H1 (cell line): ENCODE measurements around the gene DDHD1. TPM values are rescaled to one million over a fixed set of nuclear protein-coding genes. Genes with fewer than 3 reads are reported as not detected.

Experiments used
- CTCF ChIA-PET: fragments of 300-600 bp; sonication (Branson Sonifier 250); formaldehyde crosslinking; loops from one replicate; lab custom pipeline; 2021; ENCODE audit not compliant: partially characterized antibody; lab: Charles Lee
- POLR2A ChIA-PET: fragments of 300-600 bp; sonication (Branson Sonifier 250); formaldehyde crosslinking; loops from one replicate; lab custom pipeline; 2021; ENCODE audit warnings: inconsistent platforms; ENCODE audit not compliant: partially characterized antibody; lab: Charles Lee
- DNase-seq, 2 experiments: peaks; one replicate each; pipeline versions ENCODE4 v3.0.0 to v3.0.0-alpha.2; 2010 to 2022; ENCODE audit warnings: low spot score in 2 of 2, low read depth in 1 of 2, mixed read lengths in 1 of 2
- FAIRE-seq: peaks from 2 replicates; lab custom pipeline; 2011; peaks lifted over from hg19 to GRCh38; lab: Jason Lieb, UNC
- H2AFZ ChIP-seq: 2 replicates; pipeline ENCODE4 v1.8.1; 2012; ENCODE audit warnings: low read length, inconsistent platforms
- H2AK5ac ChIP-seq: 2 replicates; pipeline ENCODE4 v1.6.1; 2013; ENCODE audit warnings: low read depth, low read length
- H2BK120ac ChIP-seq: replicated peaks from 2 replicates; pipeline ENCODE3; 2013; ENCODE audit warnings: low read depth, low read length, inconsistent platforms
- H2BK12ac ChIP-seq: 2 replicates; pipeline ENCODE4 v1.6.1; 2013; ENCODE audit warnings: low read depth, low read length
- H2BK15ac ChIP-seq: 2 replicates; pipeline ENCODE4 v1.6.1; 2013; ENCODE audit warnings: low read length
- H2BK20ac ChIP-seq: 2 replicates; pipeline ENCODE4 v1.6.1; 2013; ENCODE audit warnings: low read length
- H2BK5ac ChIP-seq: 2 replicates; pipeline ENCODE4 v1.6.1; 2013; ENCODE audit warnings: low read depth, low read length
- H3K14ac ChIP-seq: 2 replicates; pipeline ENCODE4 v1.6.1; 2013; ENCODE audit warnings: inconsistent platforms; ENCODE audit not compliant: insufficient read length
- H3K18ac ChIP-seq: 2 replicates; pipeline ENCODE4 v1.6.1; 2013; ENCODE audit warnings: low read length; ENCODE audit errors: extremely low read depth
- H3K23ac ChIP-seq: 2 replicates; pipeline ENCODE4 v1.6.1; 2013; ENCODE audit warnings: inconsistent platforms; ENCODE audit not compliant: insufficient read length
- H3K23me2 ChIP-seq: 2 replicates; pipeline ENCODE4 v1.6.1; 2013; ENCODE audit warnings: low read depth, low read length
- H3K27ac ChIP-seq: 2 replicates; pipeline ENCODE4 v1.6.1; 2011; ENCODE audit warnings: low read depth, low read length, inconsistent platforms
- H3K27me3 ChIP-seq, 4 experiments: replicated peaks in 1 of 4; 1 replicate in 1 of 4; 2 replicates in 3 of 4; pipeline versions ENCODE4 v1.6.1 to v1.8.1; 2011 to 2013; ENCODE audit warnings: low read length in 3 of 4, mild to moderate bottlenecking in 3 of 4, inconsistent platforms in 2 of 4, mixed read lengths in 2 of 4, moderate library complexity in 1 of 4; ENCODE audit not compliant: control insufficient read depth in 3 of 4, insufficient read depth in 3 of 4; ENCODE audit errors: extremely low read depth in 1 of 4
- H3K36me3 ChIP-seq, 4 experiments: 2 replicates each; pipeline versions ENCODE4 v1.6.1 to v1.8.1; 2011 to 2013; ENCODE audit warnings: mild to moderate bottlenecking in 4 of 4, low read length in 3 of 4, moderate library complexity in 2 of 4, control low read depth in 1 of 4, inconsistent platforms in 1 of 4; ENCODE audit not compliant: insufficient read depth in 4 of 4, control insufficient read depth in 2 of 4
- H3K4ac ChIP-seq: replicated peaks from 2 replicates; pipeline ENCODE3; 2013; ENCODE audit warnings: low read length, low read depth, mixed read lengths, inconsistent platforms; ENCODE audit not compliant: insufficient read length
- H3K4me1 ChIP-seq, 4 experiments: replicated peaks in 1 of 4; 1 replicate in 1 of 4; 2 replicates in 3 of 4; pipeline versions ENCODE4 v1.6.1 to v1.8.1; 2011 to 2013; ENCODE audit warnings: low read length in 3 of 4, inconsistent platforms in 2 of 4, mixed read lengths in 1 of 4; ENCODE audit not compliant: insufficient read depth in 4 of 4, control insufficient read depth in 3 of 4
- H3K4me2 ChIP-seq, 2 experiments: 2 replicates each; pipeline versions ENCODE4 v1.6.1 to v1.8.1; 2011 to 2013; ENCODE audit warnings: low read depth in 2 of 2, low read length in 2 of 2, control low read depth in 1 of 2, inconsistent platforms in 1 of 2, mild to moderate bottlenecking in 1 of 2; ENCODE audit not compliant: insufficient read depth in 1 of 2
- H3K4me3 ChIP-seq, 4 experiments: fragments of 200-600, 300-600 bp in 1 of 4; sonication (generic), shearing (Covaris generic), sonication (Bioruptor Twin) in 1 of 4; 2 replicates each; pipeline versions ENCODE4 v1.5.1 to v1.8.1; 2011 to 2016; ENCODE audit warnings: low read length in 4 of 4, low read depth in 3 of 4, control low read depth in 2 of 4, inconsistent platforms in 2 of 4, mild to moderate bottlenecking in 2 of 4, mixed read lengths in 1 of 4, moderate library complexity in 1 of 4; ENCODE audit not compliant: insufficient read depth in 2 of 4; ENCODE audit errors: extremely low read depth in 1 of 4
- H3K56ac ChIP-seq: replicated peaks from 2 replicates; pipeline ENCODE3; 2013; ENCODE audit warnings: low read depth, mild to moderate bottlenecking, mixed read lengths, low read length, inconsistent platforms; ENCODE audit not compliant: insufficient read length
- H3K79me1 ChIP-seq: 2 replicates; pipeline ENCODE4 v1.6.1; 2013; ENCODE audit warnings: low read depth, low read length, control low read depth
- H3K79me2 ChIP-seq, 2 experiments: 2 replicates each; pipeline versions ENCODE4 v1.6.1 to v1.8.1; 2012 to 2013; ENCODE audit warnings: low read length in 2 of 2, mild to moderate bottlenecking in 2 of 2, inconsistent platforms in 1 of 2; ENCODE audit not compliant: insufficient read depth in 2 of 2, control insufficient read depth in 1 of 2
- H3K9ac ChIP-seq, 4 experiments: replicated peaks in 1 of 4; 1 replicate in 1 of 4; 2 replicates in 3 of 4; pipeline versions ENCODE4 v1.6.1 to v1.8.1; 2011 to 2013; ENCODE audit warnings: low read depth in 3 of 4, low read length in 3 of 4, control low read depth in 2 of 4, mild to moderate bottlenecking in 2 of 4, moderate library complexity in 2 of 4, inconsistent platforms in 1 of 4; ENCODE audit errors: extremely low read depth in 1 of 4
- H3K9me3 ChIP-seq, 2 experiments: 2 replicates each; pipeline versions ENCODE4 v1.6.1 to v1.8.1; 2012 to 2013; ENCODE audit warnings: mild to moderate bottlenecking in 2 of 2, moderate library complexity in 2 of 2, control low read depth in 1 of 2, inconsistent platforms in 1 of 2, low read depth in 1 of 2, low read length in 1 of 2, mixed read lengths in 1 of 2; ENCODE audit not compliant: insufficient read depth in 2 of 2
- H4K20me1 ChIP-seq, 2 experiments: replicated peaks in 1 of 2; 2 replicates each; pipeline versions ENCODE3 to v1.8.1; 2011 to 2013; ENCODE audit warnings: inconsistent platforms in 2 of 2, low read length in 2 of 2, mild to moderate bottlenecking in 1 of 2; ENCODE audit not compliant: insufficient read depth in 2 of 2, control insufficient read depth in 1 of 2
- H4K5ac ChIP-seq: 2 replicates; pipeline ENCODE4 v1.6.1; 2013; ENCODE audit warnings: low read length, low read depth, mixed read lengths, inconsistent platforms; ENCODE audit not compliant: insufficient read length
- H4K8ac ChIP-seq: 2 replicates; pipeline ENCODE4 v1.8.0; 2013; ENCODE audit warnings: mild to moderate bottlenecking, moderate library complexity, low read length, inconsistent platforms; ENCODE audit not compliant: insufficient read depth; ENCODE audit errors: extremely low read depth
- H4K91ac ChIP-seq: replicated peaks from 2 replicates; pipeline ENCODE3; 2013; ENCODE audit warnings: low read length, mixed read lengths, inconsistent platforms; ENCODE audit not compliant: insufficient read length
- NRF1 ChIP-seq: IDR thresholded peaks from 2 replicates; pipeline ENCODE4 v1.6.1; 2011; ENCODE audit warnings: mild to moderate bottlenecking, low read depth, low read length, improper control_type of control experiment
- RAD21 ChIP-seq, 2 experiments: IDR thresholded peaks in 1 of 2; conservative IDR thresholded peaks in 1 of 2; 2 replicates each; pipeline ENCODE4 v1.6.1; 2011; ENCODE audit warnings: low read depth in 2 of 2, low read length in 2 of 2, improper control_type of control experiment in 1 of 2, inconsistent platforms in 1 of 2, mild to moderate bottlenecking in 1 of 2, moderate library complexity in 1 of 2
- TCF12 ChIP-seq: IDR thresholded peaks from 2 replicates; pipeline ENCODE4 v1.6.1; 2011; ENCODE audit warnings: low read depth, mild to moderate bottlenecking, low read length
- WGBS, 2 experiments: shearing (Covaris generic) in 1 of 2; methylation state at CpG; one replicate each; pipeline versions ENCODE4 v1.1.6 to v1.1.7; 2013 to 2015; ENCODE audit warnings: low lambda C conversion rate in 2 of 2, mixed read lengths in 2 of 2, inconsistent platforms in 1 of 2, low coverage in 1 of 2, missing lambda C conversion rate in 1 of 2; ENCODE audit not compliant: insufficient replicate concordance in 2 of 2, insufficient coverage in 1 of 2, insufficient read length in 1 of 2; ENCODE audit errors: extremely low coverage in 1 of 2, missing lambda C conversion rate in 1 of 2; 5-methylcytosine and 5-hydroxymethylcytosine counted together
- polyA plus RNA-seq, 7 experiments: library from polyadenylated mRNA; depleted of rRNA in 3 of 7; stranded (reverse) in 5 of 7; unstranded in 2 of 7; fragments of >200 nt in 5 of 7; fragments of 200-250 nt in 2 of 7; gene quantifications; 1 replicate in 5 of 7; 2 replicates in 1 of 7; 4 replicates in 1 of 7; pipeline versions ENCODE4 v1.2.1 to v1.2.3, GENCODE V29; 2011 to 2013; ENCODE audit warnings: missing spikeins in 2 of 7, mixed read lengths in 2 of 7
- total RNA-seq: library from RNA; stranded (reverse); fragmentation: NEBNext Ultra II Directional; extraction: Animal tissue kit (Norgen Biotek cat#: 25700); gene quantifications from 2 replicates; pipeline ENCODE4 v1.2.1, GENCODE V29; 2021
- TF ChIP-seq, protein P1 (sequence below), 3 experiments: IDR thresholded peaks; 1 replicate in 2 of 3; 2 replicates in 1 of 3; pipeline versions ENCODE4 v1.5.1 to v1.6.1; 2011; ENCODE audit warnings: low read length in 3 of 3, mild to moderate bottlenecking in 3 of 3, inconsistent platforms in 2 of 3, low read depth in 1 of 3, moderate library complexity in 1 of 3; ENCODE audit not compliant: insufficient read depth in 1 of 3; ENCODE audit errors: control extremely low read depth in 1 of 3

DDHD1 gene
- total and polyA plus RNA-seq, 2 of the 8 experiments (the other 6 are each of a cell fraction or from before 2014, with no cell fraction given): 3.6 to 16.0 TPM

DNA sequence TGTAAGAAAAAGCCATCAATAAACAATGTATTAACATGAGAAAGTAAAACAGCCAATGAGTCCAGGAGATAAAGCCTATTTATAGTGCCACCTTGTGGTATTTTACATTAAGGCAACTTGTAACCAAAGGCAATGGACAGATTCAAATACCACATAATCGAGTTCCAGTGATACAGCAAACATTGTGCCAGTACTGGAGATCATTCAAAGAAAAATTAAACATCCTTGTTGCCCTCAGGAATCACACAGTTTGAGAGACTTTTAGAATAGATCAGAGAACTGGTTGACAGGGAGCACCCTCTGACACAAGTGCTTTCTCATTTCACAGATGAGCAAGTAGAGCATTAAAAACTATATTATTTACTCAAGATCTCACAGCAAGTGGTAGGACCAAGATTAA is 98.1 kb downstream of the DDHD1 start:
- H3K23ac ChIP-seq: no peak overlapping the region
- no peak for DNase-seq
- no peaks in the 10 kb centered on the region for H3K4me1 ChIP-seq
- no peak overlapping the region for H2BK120ac ChIP-seq
- H2AK5ac ChIP-seq: no peak overlapping the region
- peaks cover 0 to 2% (median 0%) of the 10 kb centered on the region in 4 experiments; a peak in 1 of 8 replicates for H3K36me3 ChIP-seq
- H3K9me3 ChIP-seq: no peaks in the 10 kb centered on the region
- H2BK15ac ChIP-seq: no peak overlapping the region
- no peak overlapping the region for H3K4ac ChIP-seq
- TF ChIP-seq NRF1 (no peak), RAD21 (IDR thresholded peaks at IDR 0.05 in 1 of 2, conservative IDR thresholded peaks at IDR 0.05 in 1 of 2; ENCODE audit: low read depth in 2 of 2, low read length in 2 of 2) (peak; percentile 74 to 79), TCF12 (no peak)
- TF ChIP-seq, protein P1, sequence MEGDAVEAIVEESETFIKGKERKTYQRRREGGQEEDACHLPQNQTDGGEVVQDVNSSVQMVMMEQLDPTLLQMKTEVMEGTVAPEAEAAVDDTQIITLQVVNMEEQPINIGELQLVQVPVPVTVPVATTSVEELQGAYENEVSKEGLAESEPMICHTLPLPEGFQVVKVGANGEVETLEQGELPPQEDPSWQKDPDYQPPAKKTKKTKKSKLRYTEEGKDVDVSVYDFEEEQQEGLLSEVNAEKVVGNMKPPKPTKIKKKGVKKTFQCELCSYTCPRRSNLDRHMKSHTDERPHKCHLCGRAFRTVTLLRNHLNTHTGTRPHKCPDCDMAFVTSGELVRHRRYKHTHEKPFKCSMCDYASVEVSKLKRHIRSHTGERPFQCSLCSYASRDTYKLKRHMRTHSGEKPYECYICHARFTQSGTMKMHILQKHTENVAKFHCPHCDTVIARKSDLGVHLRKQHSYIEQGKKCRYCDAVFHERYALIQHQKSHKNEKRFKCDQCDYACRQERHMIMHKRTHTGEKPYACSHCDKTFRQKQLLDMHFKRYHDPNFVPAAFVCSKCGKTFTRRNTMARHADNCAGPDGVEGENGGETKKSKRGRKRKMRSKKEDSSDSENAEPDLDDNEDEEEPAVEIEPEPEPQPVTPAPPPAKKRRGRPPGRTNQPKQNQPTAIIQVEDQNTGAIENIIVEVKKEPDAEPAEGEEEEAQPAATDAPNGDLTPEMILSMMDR (IDR thresholded peaks at IDR 0.05; ENCODE audit: control extremely low read depth in 1 of 3, insufficient read depth in 1 of 3, low read depth in 1 of 3, low read length in 3 of 3): peak in 2 of 3 experiments; percentile 52 to 68; a peak in 2 of 4 replicates
- no peak overlapping the region for H4K8ac ChIP-seq
- no peaks in the 10 kb centered on the region for H3K23me2 ChIP-seq
- H3K4me2 ChIP-seq: no peak overlapping the region
- H3K9ac ChIP-seq: no peak overlapping the region
- H2BK5ac ChIP-seq: no peak overlapping the region
- H3K79me1 ChIP-seq: no peaks in the 10 kb centered on the region
- ChIA-PET CTCF (interaction anchor here (0.9 to 3.9 kb wide), 29 partner anchors 10 to 319 kb away, joined by 3 to 19 read pairs (median 4); no protein-coding TSS in a partner anchor), POLR2A (no interaction called here)
- H3K14ac ChIP-seq: no peak overlapping the region
- no peak overlapping the region for H2BK20ac ChIP-seq
- FAIRE-seq: peak; percentile 93
- H3K27me3 ChIP-seq: no peaks in the 10 kb centered on the region
- no peaks in the 10 kb centered on the region for H3K79me2 ChIP-seq
- no peak overlapping the region for H4K91ac ChIP-seq
- no peak overlapping the region for H3K4me3 ChIP-seq
- no peak overlapping the region for H3K27ac ChIP-seq
- no peak overlapping the region for H2BK12ac ChIP-seq
- no peak overlapping the region for H3K18ac ChIP-seq
- 65% methylated on average over 1 of the region's 1 CpG; no CpG with 5 or more reads in 1 of the 2 experiments for WGBS, 2 experiments
- no peak overlapping the region for H4K5ac ChIP-seq
- no peak overlapping the region for H2AFZ ChIP-seq
- no peak overlapping the region for H3K56ac ChIP-seq
- no peaks in the 10 kb centered on the region for H4K20me1 ChIP-seq
